HG03159 (cell line): ENCODE measurements around the gene RC3H2.
"Not testable (repeated sequence)": the region's sequence is repeated elsewhere in the genome, so short reads cannot be mapped to it uniquely, and the experiment has no call there.

Source experiments
- ATAC-seq: cut with Tn5 transposase; IDR thresholded peaks from one replicate; pipeline ENCODE4 v1.9.1; 2021; ENCODE audit warnings: mild to moderate bottlenecking, moderate library complexity; ENCODE audit not compliant: unreplicated experiment

RC3H2 gene

GRCh38 chr9:122810306-122810946, 94.7 kb downstream of the RC3H2 start:
- ATAC-seq, result peak; percentile 88

- not testable (repeated sequence) for ATAC-seq
Measured at GRCh38 chr9:122809261-122809660, 95.9 kb downstream of the RC3H2 start.

GRCh38 chr9:122808141-122808540, 97.0 kb downstream of the RC3H2 start:
- ATAC-seq, result no peak

- no peak for ATAC-seq
Measured at GRCh38 chr9:122807271-122807900, 97.8 kb downstream of the RC3H2 start.

- ATAC-seq, result no peak
Measured at GRCh38 chr9:122806661-122807060, 98.5 kb downstream of the RC3H2 start.

- no peak for ATAC-seq
Measured at GRCh38 chr9:122800066-122801060, 104.8 kb downstream of the RC3H2 start, which contains the start of gene OR1K1. TSS of gene OR1K1 (plus strand) at chr9:122800123. CDS start at chr9:122800123, 0 bp downstream.

GRCh38 chr9:122797316-122798063, 107.7 kb downstream of the RC3H2 start:
- ATAC-seq, result no peak
